LNCaP clone FGC (cell line): ENCODE results near the gene SBF2.

Source experiments
- DNase-seq: peaks from one replicate; pipeline ENCODE4 v3.0.0-alpha.2; 2011; ENCODE audit warnings: low read depth
- H3K4me3 ChIP-seq: 2 replicates; pipeline ENCODE4 v1.5.1; 2011; ENCODE audit warnings: mild to moderate bottlenecking, low read depth, low read length, control low read depth
- CTCF ChIP-seq: IDR thresholded peaks from 2 replicates; pipeline ENCODE4 v1.5.1; 2012; ENCODE audit warnings: mild to moderate bottlenecking; ENCODE audit not compliant: control insufficient read depth, insufficient read depth; ENCODE audit errors: extremely low read depth

SBF2 gene

DNA sequence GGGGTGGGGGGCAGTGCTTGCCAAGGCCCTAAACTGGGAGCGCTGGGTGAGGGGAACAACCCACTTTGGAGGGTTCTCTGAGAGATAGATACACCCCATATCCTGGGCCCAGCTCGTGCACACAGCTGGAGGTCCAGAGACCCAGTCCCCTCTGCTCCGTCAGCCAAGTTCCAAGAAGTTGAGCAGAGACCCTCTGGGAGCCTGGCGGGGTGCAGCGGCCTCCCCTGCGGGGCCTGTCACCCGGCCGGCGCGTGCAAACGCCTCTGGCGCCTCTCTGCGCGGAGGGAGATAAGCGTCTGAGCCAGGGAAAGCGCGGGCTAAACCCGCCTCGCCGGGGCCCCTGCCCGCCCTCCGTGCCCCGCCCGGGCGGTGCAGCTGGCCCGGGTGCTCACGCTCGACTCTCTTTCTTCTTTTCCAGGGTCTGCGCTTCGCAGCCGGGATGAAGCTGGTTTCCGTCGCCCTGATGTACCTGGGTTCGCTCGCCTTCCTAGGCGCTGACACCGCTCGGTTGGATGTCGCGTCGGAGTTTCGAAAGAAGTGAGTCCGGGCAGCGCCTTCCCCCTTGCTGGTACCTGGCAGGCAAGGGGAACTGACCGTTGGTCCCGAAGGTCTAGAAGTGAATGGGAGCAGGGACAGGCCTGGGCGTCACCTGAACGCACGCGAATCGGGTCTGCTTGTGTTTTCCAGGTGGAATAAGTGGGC is 11.4 kb upstream of the SBF2 start:
- TF ChIP-seq CTCF: no peak
- H3K4me3 ChIP-seq: no peak overlapping the region
- DNase-seq: no peak

DNA sequence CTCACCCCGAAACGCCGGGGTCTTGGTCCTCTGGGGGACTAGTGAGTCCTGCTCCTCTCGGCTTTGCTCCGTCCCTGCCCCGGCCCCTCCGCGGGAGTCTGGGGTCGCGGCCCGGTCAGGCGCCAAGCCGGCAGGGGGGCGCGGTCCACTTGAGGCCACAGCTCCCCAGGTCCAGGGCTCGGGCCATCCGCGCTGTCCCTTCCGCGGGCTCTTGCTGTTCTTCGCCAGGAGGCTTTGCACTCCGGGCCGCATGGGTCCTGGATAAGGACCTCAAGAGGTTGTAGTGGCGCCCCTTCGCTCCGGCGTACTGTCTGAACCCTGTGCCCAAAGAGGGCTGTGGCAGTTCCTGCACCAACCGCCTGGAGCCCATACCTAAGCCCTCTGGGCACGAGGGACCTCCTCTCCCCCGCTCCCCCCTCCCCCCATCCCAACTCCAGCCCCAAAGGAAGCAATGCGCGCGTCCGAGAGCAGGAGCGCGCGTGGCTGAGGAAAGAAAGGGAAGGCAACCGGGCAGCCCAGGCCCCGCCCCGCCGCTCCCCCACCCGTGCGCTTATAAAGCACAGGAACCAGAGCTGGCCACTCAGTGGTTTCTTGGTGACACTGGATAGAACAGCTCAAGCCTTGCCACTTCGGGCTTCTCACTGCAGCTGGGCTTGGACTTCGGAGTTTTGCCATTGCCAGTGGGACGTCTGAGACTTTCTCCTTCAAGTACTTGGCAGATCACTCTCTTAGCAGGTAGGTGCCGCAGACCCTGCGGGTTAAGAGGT is 10.7 kb upstream of the SBF2 start, which contains the start of gene ADM:
ADM (plus strand) TSS at position 579 of the 767 bp plus-strand sequence. CDS start 628 bp downstream, outside the sequence.
- TF ChIP-seq CTCF: no peak
- no peak within 1 kb of the TSS for H3K4me3 ChIP-seq
- no peak for DNase-seq

- no peak for DNase-seq
- TF ChIP-seq CTCF: no peak
- peak overlapping the region; percentile 68 for H3K4me3 ChIP-seq
Measured at GRCh38 chr11:10303558-10304363, 9.7 kb upstream of the SBF2 start.

DNA sequence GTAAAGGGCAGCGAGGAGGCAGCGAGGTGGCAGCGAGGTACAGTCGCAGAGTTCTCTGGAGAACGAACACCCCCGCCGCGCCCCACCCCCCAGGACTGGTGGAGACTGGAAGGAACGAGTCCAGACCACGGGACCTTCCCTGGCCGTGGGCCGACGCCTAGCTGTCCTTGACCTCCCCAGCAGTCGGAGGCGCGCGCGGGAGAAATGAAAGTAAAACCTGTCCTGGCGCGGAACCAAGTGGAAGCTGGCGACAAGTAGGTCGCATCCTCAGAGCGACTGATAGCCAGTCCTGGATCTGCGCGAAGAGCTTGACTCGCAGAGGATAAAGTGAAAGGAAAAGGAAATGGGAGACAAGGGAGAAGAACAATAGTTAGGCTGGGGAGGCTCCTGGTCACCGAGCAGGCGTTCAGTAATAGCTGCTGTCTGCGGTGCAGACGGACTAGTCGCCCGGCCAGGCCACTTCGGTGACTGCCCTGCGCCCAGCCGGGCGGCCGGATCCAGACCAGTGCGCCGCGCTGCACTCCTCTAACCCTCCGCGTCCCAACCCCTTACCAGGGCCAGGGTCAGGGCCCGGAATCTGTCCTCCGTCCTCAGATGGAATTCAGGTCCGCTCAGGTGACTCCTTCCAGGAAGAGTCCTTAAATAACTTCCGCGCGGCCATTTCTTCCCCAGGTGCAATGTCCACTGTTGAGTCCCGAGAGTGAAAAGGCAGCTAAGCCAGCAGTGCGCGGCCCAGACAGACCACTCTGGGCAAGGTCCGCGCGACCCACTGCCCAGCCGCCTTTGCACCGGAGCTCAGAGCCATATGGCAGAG is 8.9 kb upstream of the SBF2 start:
- no peak for TF ChIP-seq CTCF
- DNase-seq: peak; percentile 73
- peak overlapping the region; percentile 68 for H3K4me3 ChIP-seq

DNA sequence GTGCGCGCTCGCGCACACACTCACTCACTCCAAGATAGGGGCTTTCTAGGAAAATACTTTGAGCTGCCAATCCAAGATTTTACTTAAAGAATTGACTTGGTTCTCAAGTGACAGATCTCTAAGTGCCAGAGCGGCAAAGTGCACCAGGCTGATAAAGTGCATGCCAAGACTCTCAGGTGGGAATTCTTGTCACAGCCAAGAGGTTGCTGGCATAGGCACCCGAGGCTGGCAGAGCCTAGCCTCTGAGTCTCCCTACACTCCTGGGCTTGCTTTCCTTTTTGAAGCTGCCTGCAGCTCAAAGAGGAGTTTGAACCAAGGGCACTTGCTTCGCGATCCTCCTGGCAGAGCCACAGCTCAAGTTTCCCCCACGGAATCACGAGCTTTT is 8.3 kb upstream of the SBF2 start:
- no peak for DNase-seq
- H3K4me3 ChIP-seq: peak overlapping the region; percentile 68
- no peak for TF ChIP-seq CTCF
